HepG2 (cell line): Measurements from ENCODE around the gene ADAMTS2. TPM values are rescaled to one million over a fixed set of nuclear protein-coding genes. Genes with fewer than 3 reads are reported as not detected.

Experiments
- ATAC-seq: fragments of 200-7000 bp; cut with Tn5 transposase; 3 replicates; pipeline ENCODE4 v1.9.1; 2020; ENCODE audit warnings: mild to moderate bottlenecking, moderate library complexity
- BruUV-seq: library from RNA; stranded (reverse); fragments of 400-500 nt; replicated peaks from 2 replicates; lab custom pipeline; 2021; lab: Mats Ljungman, UMichigan
- CTCF ChIA-PET: fragments of 300-600 bp; formaldehyde crosslinking; extraction: SDS; loops from one replicate; lab custom pipeline; 2021; ENCODE audit warnings: low total read pairs, inconsistent platforms, low intra/inter-chr PET ratio; lab: Yijun Ruan, JAX
- POLR2A ChIA-PET: fragments of 350-600 bp; sonication (Branson Sonifier 250); formaldehyde crosslinking; loops from one replicate; lab custom pipeline; 2020; ENCODE audit warnings: antibody characterized with exemption, inconsistent platforms; lab: Yijun Ruan, JAX
- DNase-seq: peaks from one replicate; pipeline ENCODE4 v3.0.0-alpha.2; 2015; ENCODE audit warnings: low spot score
- FAIRE-seq: peaks from 3 replicates; lab custom pipeline; 2011; peaks lifted over from hg19 to GRCh38; lab: Jason Lieb, UNC
- H2AFZ ChIP-seq: one replicate; pipeline ENCODE4 v1.6.1; 2011; ENCODE audit warnings: low read length, inconsistent platforms
- H3K27ac ChIP-seq: fragments of 300-600 bp; 3 replicates; pipeline ENCODE4 v1.8.0; 2011; ENCODE audit warnings: mixed run types, mild to moderate bottlenecking, mixed read lengths, low read length, inconsistent platforms; ENCODE audit not compliant: insufficient read depth; ENCODE audit errors: extremely low read length
- H3K27me3 ChIP-seq, 2 experiments: fragments of 200-600 bp in 1 of 2; 2 replicates in 1 of 2; 3 replicates in 1 of 2; pipeline versions ENCODE4 v1.6.0 to v1.8.0; 2011; ENCODE audit warnings: low read length in 2 of 2, mild to moderate bottlenecking in 2 of 2, moderate library complexity in 2 of 2, inconsistent platforms in 1 of 2; ENCODE audit not compliant: insufficient read depth in 2 of 2, control insufficient read depth in 1 of 2
- H3K36me3 ChIP-seq, 2 experiments: fragments of 200-600 bp in 1 of 2; replicated peaks in 1 of 2; 2 replicates in 1 of 2; 3 replicates in 1 of 2; pipeline versions ENCODE4 v1.5.1 to v1.8.0; 2011; ENCODE audit warnings: low read length in 2 of 2, inconsistent platforms in 1 of 2; ENCODE audit not compliant: insufficient read depth in 2 of 2, control insufficient read depth in 1 of 2
- H3K4me1 ChIP-seq: 2 replicates; pipeline ENCODE4 v1.5.1; 2012; ENCODE audit warnings: low read length, inconsistent platforms; ENCODE audit not compliant: insufficient read depth
- H3K4me2 ChIP-seq: 2 replicates; pipeline ENCODE4 v1.6.0; 2011; ENCODE audit warnings: low read depth, low read length, inconsistent platforms
- H3K4me3 ChIP-seq, 3 experiments: fragments of 200-600 bp in 1 of 3; sonication (generic), shearing (Covaris generic) in 1 of 3; replicated peaks in 1 of 3; 2 replicates each; pipeline ENCODE4 v1.5.1; 2011 to 2016; ENCODE audit warnings: low read length in 3 of 3, inconsistent platforms in 2 of 3, low read depth in 2 of 3, mild to moderate bottlenecking in 2 of 3, control low read depth in 1 of 3, mixed read lengths in 1 of 3; ENCODE audit not compliant: insufficient read depth in 1 of 3
- H3K79me2 ChIP-seq: one replicate; pipeline ENCODE4 v1.6.1; 2011; ENCODE audit warnings: low read length, inconsistent platforms; ENCODE audit not compliant: insufficient read depth
- H3K9ac ChIP-seq: 2 replicates; pipeline ENCODE4 v1.6.0; 2011; ENCODE audit warnings: mild to moderate bottlenecking, low read depth, low read length, inconsistent platforms; ENCODE audit not compliant: insufficient read depth
- H3K9me3 ChIP-seq: 2 replicates; pipeline ENCODE4 v1.5.1; 2012; ENCODE audit warnings: mild to moderate bottlenecking, low read length
- H4K20me1 ChIP-seq: 2 replicates; pipeline ENCODE4 v1.6.0; 2011; ENCODE audit warnings: inconsistent platforms, mild to moderate bottlenecking, low read length, moderate library complexity; ENCODE audit not compliant: insufficient read depth
- ATF7-NPFF ChIP-seq: sonication (generic); formaldehyde crosslinking; IDR thresholded peaks from 2 replicates; pipeline ENCODE4 v1.8.1; 2023; ENCODE audit warnings: mild to moderate bottlenecking, low read depth, missing genetic modification reagents, moderate library complexity
- NFIB ChIP-seq: sonication (generic); formaldehyde crosslinking; IDR thresholded peaks from 2 replicates; pipeline ENCODE4 v1.9.0; 2021; ENCODE audit warnings: missing genetic modification reagents, mild to moderate bottlenecking, borderline replicate concordance
- NFYC ChIP-seq: IDR thresholded peaks from 2 replicates; pipeline ENCODE4 v1.6.1; 2016; ENCODE audit warnings: missing genetic modification reagents, missing compliant biosample characterization
- SP1 ChIP-seq, 2 experiments: fragments of 450-650 bp in 1 of 2; sonication (generic) in 1 of 2; formaldehyde crosslinking in 1 of 2; IDR thresholded peaks; 2 replicates each; pipeline versions ENCODE4 v1.4.0 to v1.6.1; 2016 to 2020; ENCODE audit warnings: missing genetic modification reagents in 1 of 2
- ZNF546 ChIP-seq: sonication (generic); formaldehyde crosslinking; conservative IDR thresholded peaks from 2 replicates; pipeline ENCODE4 v1.8.1; 2023; ENCODE audit warnings: mild to moderate bottlenecking, missing genetic modification reagents
- ZNF790 ChIP-seq: sonication (generic); formaldehyde crosslinking; IDR thresholded peaks from 2 replicates; pipeline ENCODE4 v1.8.0; 2022; ENCODE audit warnings: missing genetic modification reagents, mild to moderate bottlenecking, borderline replicate concordance
- WGBS: methylation state at CpG from one replicate; pipeline ENCODE4 v1.1.6; 2017; ENCODE audit warnings: low lambda C conversion rate; 5-methylcytosine and 5-hydroxymethylcytosine counted together
- in situ Hi-C: cut with HindIII; loops from 2 replicates; pipeline ENCODE4 v1.10.0; 2017; ENCODE audit warnings: low pct_unique_long_range_greater_than_20kb; ENCODE audit not compliant: extremely low pct_ligation_motif_present
- intact Hi-C: fragments of 100-400 bp; cut with micrococcal nuclease; formaldehyde crosslinking; loops from one replicate; pipeline ENCODE4 v1.10.0; 2022; ENCODE audit not compliant: unreplicated experiment
- polyA plus RNA-seq, 8 experiments: library from polyadenylated mRNA; depleted of rRNA in 3 of 8; stranded (reverse) in 7 of 8; unstranded in 1 of 8; fragments of >200 nt; fragmentation: Illumina TruSeq in 4 of 8; extraction: Trizol in 4 of 8; gene quantifications; 2 replicates each; pipeline versions ENCODE4 v1.2.1 to v1.2.3, GENCODE V29; 2011 to 2016; ENCODE audit warnings: low read depth in 4 of 8, missing spikeins in 1 of 8, mixed read lengths in 1 of 8; ENCODE audit not compliant: insufficient read depth in 1 of 8
- total RNA-seq, 5 experiments: library from RNA; depleted of rRNA; stranded (reverse); fragments of >200 nt; fragmentation: Illumina TruSeq; extraction: Trizol; gene quantifications; 2 replicates each; pipeline ENCODE4 v1.2.3, GENCODE V29; 2016; ENCODE audit warnings: low read depth in 1 of 5
- TF ChIP-seq, protein P1 (sequence below), 2 experiments: sonication (generic) in 1 of 2; formaldehyde crosslinking in 1 of 2; IDR thresholded peaks; 2 replicates each; pipeline versions ENCODE4 v1.4.0 to v1.6.1; 2016 to 2020; ENCODE audit warnings: borderline replicate concordance in 1 of 2, low read depth in 1 of 2, mild to moderate bottlenecking in 1 of 2, missing genetic modification reagents in 1 of 2

The ADAMTS2 gene
- total and polyA plus RNA-seq, 2 of the 13 experiments (the other 11 are each of a cell fraction or from before 2014, with no cell fraction given): 0.24 to 3.5 TPM

DNA sequence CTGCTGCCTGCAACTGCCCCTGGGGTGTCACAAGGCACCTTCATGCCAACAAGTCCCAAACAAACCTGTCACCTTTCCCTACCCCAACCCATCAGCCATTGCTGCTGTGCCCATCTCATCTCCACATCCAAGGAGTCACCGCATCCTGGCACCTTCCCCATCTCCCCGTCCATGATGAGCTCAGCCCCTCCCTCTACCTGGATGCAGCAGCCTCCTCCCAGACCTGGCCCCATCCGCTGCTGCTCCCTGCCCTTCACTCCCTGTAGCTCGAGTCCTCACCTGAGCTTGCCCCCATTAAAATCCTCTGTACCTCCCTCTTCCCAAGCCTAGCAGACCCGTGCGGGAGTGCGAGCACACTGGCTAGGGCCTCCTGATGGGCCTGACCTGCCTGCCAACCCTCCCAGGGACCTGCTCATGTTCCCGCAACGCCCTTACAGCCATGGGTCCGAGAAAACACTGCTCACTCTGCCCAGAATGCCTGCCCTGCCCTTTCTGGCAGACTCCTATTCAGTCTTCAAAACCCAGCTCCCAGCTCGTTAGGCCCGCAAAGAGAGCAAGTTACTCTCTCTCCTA is 110.6 kb downstream of the ADAMTS2 start:
- ATAC-seq (no peak), DNase-seq (no peak), FAIRE-seq (no peak)
- H3K4me3 ChIP-seq: no peak overlapping the region
- no peak overlapping the region for H3K9ac ChIP-seq
- intact Hi-C loops (no loop called here), in situ Hi-C loops (no loop called here)
- WGBS: 38% methylated on average over 12 of the region's 12 CpGs
- H3K9me3 ChIP-seq: no peaks in the 10 kb centered on the region
- CTCF ChIA-PET: no interaction called here
- BruUV-seq: no TSS peak
- H2AFZ ChIP-seq: no peak overlapping the region
- H3K4me1 ChIP-seq: no peaks in the 10 kb centered on the region
- TF ChIP-seq ATF7-NPFF (CRISPR knock-in tag) (no peak), SP1 (IDR thresholded peaks at IDR 0.05) (no peak), SP1 (CRISPR knock-in tag; IDR thresholded peaks at IDR 0.05) (no peak), NFIB (CRISPR knock-in tag) (no peak), ZNF546 (CRISPR knock-in tag) (no peak), NFYC (CRISPR knock-in tag) (no peak), ZNF790 (no peak)
- TF ChIP-seq, protein P1, sequence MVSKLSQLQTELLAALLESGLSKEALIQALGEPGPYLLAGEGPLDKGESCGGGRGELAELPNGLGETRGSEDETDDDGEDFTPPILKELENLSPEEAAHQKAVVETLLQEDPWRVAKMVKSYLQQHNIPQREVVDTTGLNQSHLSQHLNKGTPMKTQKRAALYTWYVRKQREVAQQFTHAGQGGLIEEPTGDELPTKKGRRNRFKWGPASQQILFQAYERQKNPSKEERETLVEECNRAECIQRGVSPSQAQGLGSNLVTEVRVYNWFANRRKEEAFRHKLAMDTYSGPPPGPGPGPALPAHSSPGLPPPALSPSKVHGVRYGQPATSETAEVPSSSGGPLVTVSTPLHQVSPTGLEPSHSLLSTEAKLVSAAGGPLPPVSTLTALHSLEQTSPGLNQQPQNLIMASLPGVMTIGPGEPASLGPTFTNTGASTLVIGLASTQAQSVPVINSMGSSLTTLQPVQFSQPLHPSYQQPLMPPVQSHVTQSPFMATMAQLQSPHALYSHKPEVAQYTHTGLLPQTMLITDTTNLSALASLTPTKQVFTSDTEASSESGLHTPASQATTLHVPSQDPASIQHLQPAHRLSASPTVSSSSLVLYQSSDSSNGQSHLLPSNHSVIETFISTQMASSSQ (IDR thresholded peaks at IDR 0.05; ENCODE audit: low read depth): no peak
- TF ChIP-seq, protein P1 (CRISPR knock-in tag; IDR thresholded peaks at IDR 0.05; ENCODE audit: borderline replicate concordance): no peak
- POLR2A ChIA-PET: no interaction called here
- H3K27ac ChIP-seq: no peak overlapping the region
- no peaks in the 10 kb centered on the region for H3K36me3 ChIP-seq
- H3K4me2 ChIP-seq: no peak overlapping the region
- H3K27me3 ChIP-seq: peaks cover 0 to 6% of the 10 kb centered on the region in 2 experiments; a peak in 2 of 5 replicates
- H4K20me1 ChIP-seq: no peaks in the 10 kb centered on the region
- H3K79me2 ChIP-seq: no peaks in the 10 kb centered on the region
